ENCODE results near the gene LTK.

GRCh38 chr15:41476416-41477048, 37.1 kb downstream of the LTK start:
- no peak for TF ChIP-seq CTCF (optimal IDR thresholded peaks at IDR 0.05 in 1 of 3, IDR thresholded peaks at IDR 0.05 in 1 of 3, conservative IDR thresholded peaks at IDR 0.05 in 1 of 3; ENCODE audit: extremely low read depth in 1 of 3, insufficient read depth in 2 of 3, low read length in 3 of 3)
- no peak for TF ChIP-seq EZH2 (IDR thresholded peaks at IDR 0.05; ENCODE audit: low read length)
